HG03159 (cell line): ENCODE results near the gene DCLK1.
"Not testable (repeated sequence)": the region's sequence is repeated elsewhere in the genome, so short reads cannot be mapped to it uniquely, and the experiment has no call there.

Experiments
- ATAC-seq: cut with Tn5 transposase; IDR thresholded peaks from one replicate; pipeline ENCODE4 v1.9.1; 2021; ENCODE audit warnings: mild to moderate bottlenecking, moderate library complexity; ENCODE audit not compliant: unreplicated experiment

The DCLK1 gene

GRCh38 chr13:36131931-36132297 is 732 bp upstream of the DCLK1 start:
- ATAC-seq = no peak

- ATAC-seq = no peak
Observed at GRCh38 chr13:36130552-36131221, 495 bp downstream of the DCLK1 start.

- ATAC-seq = no peak
Observed at GRCh38 chr13:36130193-36130551, 1.0 kb downstream of the DCLK1 start.

DNA sequence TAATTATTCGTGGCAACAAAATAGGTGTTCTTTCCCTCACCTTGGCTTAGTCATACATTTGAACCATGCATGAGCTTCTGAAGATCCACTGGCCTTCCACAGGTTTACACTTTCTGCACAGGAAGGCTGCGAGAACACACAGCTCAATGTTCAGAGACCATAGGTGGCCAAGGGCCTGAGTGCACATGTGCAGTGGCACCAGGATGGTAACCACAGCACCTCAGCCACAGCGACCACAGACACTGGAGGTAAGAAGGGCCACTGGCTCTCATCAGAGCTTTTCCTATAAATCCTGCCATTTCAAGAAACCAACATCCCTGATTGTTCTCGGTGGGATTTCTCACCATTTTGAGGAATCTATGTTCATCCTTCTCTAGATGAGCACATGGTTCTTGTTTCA is 1.6 kb downstream of the DCLK1 start:
- no peak for ATAC-seq

GRCh38 chr13:36126491-36126890 is 4.7 kb downstream of the DCLK1 start:
- no peak for ATAC-seq

- no peak for ATAC-seq
Observed at GRCh38 chr13:36125841-36126240, 5.3 kb downstream of the DCLK1 start.

DNA sequence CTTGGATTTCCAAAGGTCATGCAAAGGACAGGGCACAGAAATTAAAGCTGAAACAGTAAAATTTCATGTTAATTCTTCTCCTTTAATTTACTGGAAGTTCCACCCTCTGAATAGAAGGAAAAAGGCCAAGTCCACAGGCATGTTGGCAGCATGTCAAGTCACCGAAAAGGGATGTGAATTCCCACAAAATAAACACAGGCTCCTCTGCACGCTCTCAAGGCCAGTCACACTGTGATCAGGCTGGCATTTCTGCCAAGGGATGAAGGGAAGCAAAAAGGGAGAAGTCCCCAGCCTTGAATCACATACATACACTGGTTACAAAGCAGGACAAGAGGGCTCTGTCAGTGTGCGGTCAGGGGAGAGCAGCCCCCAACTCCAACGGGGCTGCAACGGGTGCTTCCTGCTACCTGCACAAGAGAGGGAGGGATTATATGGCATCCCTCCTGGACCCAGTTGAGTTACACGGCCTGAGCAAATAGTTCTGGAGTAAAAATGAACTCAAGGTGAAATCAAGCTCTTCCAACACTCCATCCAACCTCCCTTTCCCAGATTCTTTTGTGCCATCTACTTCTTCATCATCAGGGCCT is 6.9 kb downstream of the DCLK1 start:
- ATAC-seq = no peak

GRCh38 chr13:36115306-36115705 is 15.9 kb downstream of the DCLK1 start:
- no peak for ATAC-seq

- ATAC-seq = no peak
Observed at GRCh38 chr13:36114233-36114632, 16.9 kb downstream of the DCLK1 start.

GRCh38 chr13:36108954-36109353 is 22.2 kb downstream of the DCLK1 start:
- no peak for ATAC-seq

GRCh38 chr13:36108342-36108741 is 22.8 kb downstream of the DCLK1 start:
- ATAC-seq = no peak

- ATAC-seq = no peak
Observed at GRCh38 chr13:36107521-36107920, 23.7 kb downstream of the DCLK1 start.

DNA sequence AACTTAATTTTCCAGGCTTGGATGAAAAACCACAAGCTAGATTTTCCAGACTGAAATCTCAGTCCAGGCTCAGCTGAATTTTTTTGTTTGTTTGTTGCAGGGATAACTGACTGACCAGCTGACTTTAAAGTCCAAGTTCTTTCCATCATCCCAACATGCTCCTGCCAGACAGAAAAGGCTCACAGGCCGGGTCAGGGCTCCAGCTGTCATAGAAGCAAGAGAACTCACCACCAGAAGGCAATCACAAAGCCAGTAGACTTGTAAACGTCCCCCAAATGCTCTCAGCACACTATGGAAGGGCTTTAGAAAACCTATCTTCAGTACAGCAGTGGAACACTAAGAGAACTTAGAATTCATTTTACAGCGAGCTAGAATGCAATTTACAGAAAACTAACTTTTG is 25.5 kb downstream of the DCLK1 start:
- no peak for ATAC-seq

- ATAC-seq = no peak
Observed at GRCh38 chr13:36102721-36103120, 28.5 kb downstream of the DCLK1 start.

- not testable (repeated sequence) for ATAC-seq
Observed at GRCh38 chr13:36101907-36102306, 29.3 kb downstream of the DCLK1 start.

DNA sequence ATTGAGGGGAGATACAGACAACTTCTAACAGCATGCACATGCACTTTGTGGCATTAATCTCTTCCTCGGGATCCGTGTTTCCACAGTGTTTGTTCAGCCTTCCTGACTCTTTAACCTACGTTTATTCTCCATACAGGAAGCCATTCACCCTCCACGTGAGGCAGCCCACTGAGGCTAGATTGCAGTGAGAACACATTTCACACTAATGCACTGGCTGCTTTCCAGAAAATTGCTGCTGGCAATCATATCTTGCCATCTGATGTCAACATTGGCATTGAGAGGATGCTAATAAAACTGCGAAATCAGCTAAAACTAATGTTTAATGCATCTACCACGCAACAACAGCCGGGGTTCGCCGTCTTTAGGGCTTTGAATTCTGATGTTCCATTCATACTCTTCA is 30.0 kb downstream of the DCLK1 start:
- ATAC-seq = no peak

- ATAC-seq = no peak
Observed at GRCh38 chr13:36098080-36098479, 33.1 kb downstream of the DCLK1 start.

DNA sequence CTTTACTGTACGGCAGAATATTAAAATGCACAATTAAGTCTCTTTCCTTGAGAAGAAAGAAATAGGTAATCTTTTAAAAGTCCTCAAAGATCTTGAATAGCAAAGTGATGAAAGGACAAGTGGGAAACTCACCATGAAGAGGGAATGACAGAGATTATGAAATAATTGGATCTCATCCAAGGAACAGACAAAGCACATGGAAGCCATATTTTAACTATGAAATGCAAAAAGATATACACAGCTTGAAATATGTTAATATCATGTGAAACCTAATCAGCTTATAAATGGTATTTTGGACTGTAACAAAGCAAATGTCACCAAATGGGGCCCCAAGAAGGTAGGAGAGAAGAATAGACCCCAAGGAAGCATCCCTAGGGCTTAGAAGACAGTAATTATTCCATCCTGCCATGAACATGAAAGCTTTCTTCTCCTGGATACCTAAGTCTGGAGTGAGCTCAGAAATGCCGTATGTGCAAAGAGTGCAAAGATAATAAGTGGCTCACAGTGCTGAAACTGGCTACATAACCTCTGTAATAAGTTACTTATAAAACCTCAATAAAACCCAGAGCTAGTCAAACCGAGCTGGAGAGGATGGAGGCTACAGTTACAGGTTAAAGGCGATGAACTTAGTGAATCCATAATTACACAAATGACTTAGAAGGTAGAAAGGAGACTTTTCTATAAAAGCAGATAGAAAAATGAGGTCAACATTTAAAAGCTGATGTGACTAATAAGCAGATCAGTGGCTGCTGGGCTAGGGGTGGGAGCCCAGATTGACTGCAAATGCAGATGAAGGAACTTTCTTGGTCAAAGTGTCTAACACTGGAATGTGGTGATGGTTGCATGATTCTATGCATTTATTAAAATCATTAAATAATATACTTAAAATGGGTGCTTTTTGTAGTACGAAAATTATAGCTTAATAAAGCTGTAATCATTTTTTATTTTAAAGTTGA is 34.4 kb downstream of the DCLK1 start:
- no peak for ATAC-seq

- ATAC-seq = no peak
Observed at GRCh38 chr13:36094478-36094877, 36.7 kb downstream of the DCLK1 start.

DNA sequence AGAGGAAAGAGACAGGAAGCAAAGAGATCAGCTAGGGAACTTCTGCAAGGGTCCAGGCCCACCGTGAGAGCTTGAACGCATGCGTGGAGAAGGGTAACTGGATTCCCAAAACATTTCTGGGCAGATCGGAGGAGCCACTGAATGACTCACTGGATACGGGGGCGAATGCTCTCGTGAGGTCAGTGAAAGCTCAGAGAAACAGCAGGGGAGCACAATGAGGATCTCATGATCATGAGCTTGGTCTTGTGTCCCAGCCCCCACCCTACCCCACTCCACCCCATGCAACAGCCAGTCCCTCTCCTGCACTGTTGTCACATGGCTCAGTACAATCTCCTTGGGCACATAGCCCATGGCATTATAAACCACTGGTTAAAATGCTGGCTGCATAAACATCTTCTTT is 40.6 kb downstream of the DCLK1 start:
- ATAC-seq = no peak

DNA sequence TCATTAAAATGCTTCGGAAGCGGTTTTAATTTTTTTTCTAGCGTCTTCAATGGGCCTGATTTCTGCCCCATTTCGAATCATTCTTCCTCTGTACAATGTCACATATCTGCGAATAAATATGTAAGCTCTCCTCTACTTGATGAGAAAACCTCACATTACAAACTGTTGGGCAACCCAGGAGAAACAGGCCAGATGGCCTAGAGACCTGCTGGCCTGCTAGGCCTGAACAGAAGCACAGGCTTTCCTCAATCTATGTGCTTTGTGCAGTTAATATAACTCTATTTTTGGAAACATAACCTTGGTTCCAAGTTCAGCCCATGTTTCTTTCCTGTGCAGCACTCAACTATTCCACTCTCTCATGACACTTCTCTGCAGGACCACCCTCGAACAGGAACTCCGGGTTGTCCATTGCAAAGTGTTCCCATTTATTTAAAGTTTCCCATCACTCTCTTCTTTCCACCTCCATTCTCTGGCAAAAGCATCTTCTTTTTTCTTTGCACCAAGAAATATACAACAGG is 42.0 kb downstream of the DCLK1 start:
- no peak for ATAC-seq

DNA sequence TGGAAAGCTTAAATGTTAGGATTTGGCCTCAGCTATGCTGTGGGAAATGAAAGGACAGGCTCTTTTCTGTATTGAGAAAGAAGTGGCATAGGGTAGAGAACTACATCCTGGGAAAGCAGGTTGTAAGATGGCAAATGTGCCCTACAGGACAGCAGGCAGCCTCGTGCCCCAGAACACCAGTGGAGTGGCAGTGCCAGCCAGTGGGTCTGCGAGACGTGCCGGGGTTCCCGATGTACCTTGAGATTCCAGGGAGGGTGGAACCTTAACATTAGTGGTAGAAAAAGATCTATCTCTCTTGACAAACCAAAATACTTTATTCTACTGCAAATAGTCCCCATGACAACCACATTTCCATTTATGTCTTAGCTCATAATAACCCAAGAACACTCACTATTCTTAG is 42.7 kb downstream of the DCLK1 start:
- no peak for ATAC-seq
